HepG2 (cell line): ENCODE measurements around the gene SATB1. TPM values are rescaled to one million over a fixed set of nuclear protein-coding genes. Genes with fewer than 3 reads are reported as not detected.

Experiments
- ATAC-seq: fragments of 200-7000 bp; cut with Tn5 transposase; 3 replicates; pipeline ENCODE4 v1.9.1; 2020; ENCODE audit warnings: mild to moderate bottlenecking, moderate library complexity
- BruUV-seq: library from RNA; stranded (reverse); fragments of 400-500 nt; replicated peaks from 2 replicates; lab custom pipeline; 2021; lab: Mats Ljungman, UMichigan
- CTCF ChIA-PET: fragments of 300-600 bp; formaldehyde crosslinking; extraction: SDS; loops from one replicate; lab custom pipeline; 2021; ENCODE audit warnings: low total read pairs, inconsistent platforms, low intra/inter-chr PET ratio; lab: Yijun Ruan, JAX
- POLR2A ChIA-PET: fragments of 350-600 bp; sonication (Branson Sonifier 250); formaldehyde crosslinking; loops from one replicate; lab custom pipeline; 2020; ENCODE audit warnings: antibody characterized with exemption, inconsistent platforms; lab: Yijun Ruan, JAX
- DNase-seq: peaks from one replicate; pipeline ENCODE4 v3.0.0-alpha.2; 2015; ENCODE audit warnings: low spot score
- FAIRE-seq: peaks from 3 replicates; lab custom pipeline; 2011; peaks lifted over from hg19 to GRCh38; lab: Jason Lieb, UNC
- H2AFZ ChIP-seq: one replicate; pipeline ENCODE4 v1.6.1; 2011; ENCODE audit warnings: low read length, inconsistent platforms
- H3K27ac ChIP-seq: fragments of 300-600 bp; 3 replicates; pipeline ENCODE4 v1.8.0; 2011; ENCODE audit warnings: mixed run types, mild to moderate bottlenecking, mixed read lengths, low read length, inconsistent platforms; ENCODE audit not compliant: insufficient read depth; ENCODE audit errors: extremely low read length
- H3K27me3 ChIP-seq, 2 experiments: fragments of 200-600 bp in 1 of 2; 2 replicates in 1 of 2; 3 replicates in 1 of 2; pipeline versions ENCODE4 v1.6.0 to v1.8.0; 2011; ENCODE audit warnings: low read length in 2 of 2, mild to moderate bottlenecking in 2 of 2, moderate library complexity in 2 of 2, inconsistent platforms in 1 of 2; ENCODE audit not compliant: insufficient read depth in 2 of 2, control insufficient read depth in 1 of 2
- H3K36me3 ChIP-seq, 2 experiments: fragments of 200-600 bp in 1 of 2; replicated peaks in 1 of 2; 2 replicates in 1 of 2; 3 replicates in 1 of 2; pipeline versions ENCODE4 v1.5.1 to v1.8.0; 2011; ENCODE audit warnings: low read length in 2 of 2, inconsistent platforms in 1 of 2; ENCODE audit not compliant: insufficient read depth in 2 of 2, control insufficient read depth in 1 of 2
- H3K4me1 ChIP-seq: 2 replicates; pipeline ENCODE4 v1.5.1; 2012; ENCODE audit warnings: low read length, inconsistent platforms; ENCODE audit not compliant: insufficient read depth
- H3K4me2 ChIP-seq: 2 replicates; pipeline ENCODE4 v1.6.0; 2011; ENCODE audit warnings: low read depth, low read length, inconsistent platforms
- H3K4me3 ChIP-seq, 3 experiments: fragments of 200-600 bp in 1 of 3; sonication (generic), shearing (Covaris generic) in 1 of 3; replicated peaks in 1 of 3; 2 replicates each; pipeline ENCODE4 v1.5.1; 2011 to 2016; ENCODE audit warnings: low read length in 3 of 3, inconsistent platforms in 2 of 3, low read depth in 2 of 3, mild to moderate bottlenecking in 2 of 3, control low read depth in 1 of 3, mixed read lengths in 1 of 3; ENCODE audit not compliant: insufficient read depth in 1 of 3
- H3K79me2 ChIP-seq: one replicate; pipeline ENCODE4 v1.6.1; 2011; ENCODE audit warnings: low read length, inconsistent platforms; ENCODE audit not compliant: insufficient read depth
- H3K9ac ChIP-seq: 2 replicates; pipeline ENCODE4 v1.6.0; 2011; ENCODE audit warnings: mild to moderate bottlenecking, low read depth, low read length, inconsistent platforms; ENCODE audit not compliant: insufficient read depth
- H3K9me3 ChIP-seq: 2 replicates; pipeline ENCODE4 v1.5.1; 2012; ENCODE audit warnings: mild to moderate bottlenecking, low read length
- H4K20me1 ChIP-seq: 2 replicates; pipeline ENCODE4 v1.6.0; 2011; ENCODE audit warnings: inconsistent platforms, mild to moderate bottlenecking, low read length, moderate library complexity; ENCODE audit not compliant: insufficient read depth
- CEBPZ ChIP-seq: IDR thresholded peaks from 2 replicates; pipeline ENCODE4 v1.6.1; 2012; ENCODE audit warnings: low read length, improper control_type of control experiment
- CSRNP2 ChIP-seq: sonication (generic); formaldehyde crosslinking; conservative IDR thresholded peaks from 2 replicates; pipeline ENCODE4 v1.8.0; 2022; ENCODE audit warnings: low read depth, missing genetic modification reagents
- MIXL1 ChIP-seq: IDR thresholded peaks from 2 replicates; pipeline ENCODE4 v1.6.1; 2016
- RBAK ChIP-seq: sonication (generic); formaldehyde crosslinking; IDR thresholded peaks from 2 replicates; pipeline ENCODE4 v1.5.1; 2020; ENCODE audit warnings: mild to moderate bottlenecking, missing genetic modification reagents
- ZFP90 ChIP-seq: sonication (generic); formaldehyde crosslinking; IDR thresholded peaks from 2 replicates; pipeline ENCODE4 v1.8.0; 2022; ENCODE audit warnings: missing genetic modification reagents, mild to moderate bottlenecking, inconsistent platforms, borderline replicate concordance
- ZNF205 ChIP-seq: IDR thresholded peaks from 2 replicates; pipeline ENCODE4 v1.6.1; 2018; ENCODE audit warnings: missing biosample characterization, missing genetic modification reagents
- ZNF510 ChIP-seq: sonication (generic); formaldehyde crosslinking; IDR thresholded peaks from 2 replicates; pipeline ENCODE4 v1.4.0; 2020; ENCODE audit warnings: low read depth, mild to moderate bottlenecking, missing genetic modification reagents
- ZNF567 ChIP-seq: sonication (generic); formaldehyde crosslinking; IDR thresholded peaks from 2 replicates; pipeline ENCODE4 v1.8.1; 2023; ENCODE audit warnings: mild to moderate bottlenecking, missing genetic modification reagents, borderline replicate concordance
- ZNF773 ChIP-seq: sonication (generic); formaldehyde crosslinking; IDR thresholded peaks from 2 replicates; pipeline ENCODE4 v1.4.0; 2020; ENCODE audit warnings: missing genetic modification reagents, borderline replicate concordance
- WGBS: methylation state at CpG from one replicate; pipeline ENCODE4 v1.1.6; 2017; ENCODE audit warnings: low lambda C conversion rate; 5-methylcytosine and 5-hydroxymethylcytosine counted together
- in situ Hi-C: cut with HindIII; loops from 2 replicates; pipeline ENCODE4 v1.10.0; 2017; ENCODE audit warnings: low pct_unique_long_range_greater_than_20kb; ENCODE audit not compliant: extremely low pct_ligation_motif_present
- intact Hi-C: fragments of 100-400 bp; cut with micrococcal nuclease; formaldehyde crosslinking; loops from one replicate; pipeline ENCODE4 v1.10.0; 2022; ENCODE audit not compliant: unreplicated experiment
- polyA plus RNA-seq, 8 experiments: library from polyadenylated mRNA; depleted of rRNA in 3 of 8; stranded (reverse) in 7 of 8; unstranded in 1 of 8; fragments of >200 nt; fragmentation: Illumina TruSeq in 4 of 8; extraction: Trizol in 4 of 8; gene quantifications; 2 replicates each; pipeline versions ENCODE4 v1.2.1 to v1.2.3, GENCODE V29; 2011 to 2016; ENCODE audit warnings: low read depth in 4 of 8, missing spikeins in 1 of 8, mixed read lengths in 1 of 8; ENCODE audit not compliant: insufficient read depth in 1 of 8
- total RNA-seq, 5 experiments: library from RNA; depleted of rRNA; stranded (reverse); fragments of >200 nt; fragmentation: Illumina TruSeq; extraction: Trizol; gene quantifications; 2 replicates each; pipeline ENCODE4 v1.2.3, GENCODE V29; 2016; ENCODE audit warnings: low read depth in 1 of 5

SATB1 gene
- total and polyA plus RNA-seq, 2 of the 13 experiments (the other 11 are each of a cell fraction or from before 2014, with no cell fraction given): 0.03 TPM; not detected in 1

- Histone ChIP-seq H3K36me3 (no peaks in the 10 kb centered on the region), H3K4me1 (no peaks in the 10 kb centered on the region), H3K27me3 (no peaks in the 10 kb centered on the region), H2AFZ (no peak overlapping the region), H4K20me1 (no peaks in the 10 kb centered on the region), H3K79me2 (no peaks in the 10 kb centered on the region), H3K9ac (no peak overlapping the region), H3K27ac (no peak overlapping the region), H3K4me3 (no peak overlapping the region), H3K9me3 (no peaks in the 10 kb centered on the region), H3K4me2 (no peak overlapping the region)
- in situ Hi-C loops (no loop called here), intact Hi-C loops (no loop called here)
- FAIRE-seq: no peak
- ChIA-PET POLR2A (no interaction called here), CTCF (no interaction called here)
- TF ChIP-seq ZNF205 (CRISPR knock-in tag) (no peak), CEBPZ (no peak)
- 39% methylated on average over 13 of the region's 13 CpGs for WGBS
- DNase-seq: no peak
- BruUV-seq: no TSS peak
- ATAC-seq: no peak
Observed at GRCh38 chr3:18369551-18370185, 55.5 kb downstream of the SATB1 start.

- no peaks in the 10 kb centered on the region for H3K9me3 ChIP-seq
- no peaks in the 10 kb centered on the region for H4K20me1 ChIP-seq
- H3K4me1 ChIP-seq: no peaks in the 10 kb centered on the region
- H3K27ac ChIP-seq: no peak overlapping the region
- under 1% methylated on average over 3 of the region's 3 CpGs for WGBS
- no peak overlapping the region for H2AFZ ChIP-seq
- CTCF ChIA-PET: no interaction called here
- no peaks in the 10 kb centered on the region for H3K27me3 ChIP-seq
- no peaks in the 10 kb centered on the region for H3K36me3 ChIP-seq
- no peak for FAIRE-seq
- intact Hi-C loops: no loop called here
- TF ChIP-seq MIXL1 (CRISPR knock-in tag) (no peak), ZNF567 (CRISPR knock-in tag) (no peak), ZNF773 (CRISPR knock-in tag) (no peak), ZNF510 (CRISPR knock-in tag) (no peak), RBAK (CRISPR knock-in tag) (no peak), CSRNP2 (no peak), ZFP90 (CRISPR knock-in tag) (no peak)
- no TSS peak for BruUV-seq
- in situ Hi-C loops: no loop called here
- H3K4me2 ChIP-seq: no peak overlapping the region
- DNase-seq: no peak
- no peak for ATAC-seq
- H3K79me2 ChIP-seq: no peaks in the 10 kb centered on the region
- POLR2A ChIA-PET: no interaction called here
- H3K9ac ChIP-seq: no peak overlapping the region
- no peak overlapping the region for H3K4me3 ChIP-seq
Observed at GRCh38 chr3:18366258-18366657, 58.9 kb downstream of the SATB1 start.
